ENCODE measurements around the gene LDB3.
A peak's percentile ranks its signal among the peaks of the same experiment; 100 is the strongest.

The LDB3 gene

GRCh38 chr10:86755740-86756510 lies 87.6 kb downstream of the LDB3 start:
- Mint-ChIP-seq H3K27me3 (peaks cover 30% of the 10 kb centered on the region), H3K4me1 (ENCODE audit: low read depth) (peaks cover 42% of the 10 kb centered on the region), H3K27ac (peak overlapping the region; percentile 17), H3K9me3 (no peaks in the 10 kb centered on the region), H3K36me3 (ENCODE audit: low read depth) (no peaks in the 10 kb centered on the region), H3K4me3 (peak overlapping the region; percentile 76)

GRCh38 chr10:86756511-86757112 lies 88.3 kb downstream of the LDB3 start, which contains the start of gene BMPR1A:
Gene BMPR1A (plus strand): TSS chr10:86756619. CDS start chr10:86876019, 119,400 bp downstream.
- Mint-ChIP-seq H3K4me3 (peak within 1 kb of the TSS; percentile 89), H3K27ac (peak within 1 kb of the TSS; percentile 85), H3K9me3 (no peaks in the 10 kb centered on the region), H3K27me3 (peaks cover 37% of the 10 kb centered on the region), H3K36me3 (ENCODE audit: low read depth) (no peaks in the 10 kb centered on the region), H3K4me1 (ENCODE audit: low read depth) (peaks cover 42% of the 10 kb centered on the region)

GRCh38 chr10:86757113-86757972 lies 89.0 kb downstream of the LDB3 start:
- peaks cover 41% of the 10 kb centered on the region for H3K4me1 Mint-ChIP-seq (ENCODE audit: low read depth)
- no peaks in the 10 kb centered on the region for H3K36me3 Mint-ChIP-seq (ENCODE audit: low read depth)
- H3K9me3 Mint-ChIP-seq = no peaks in the 10 kb centered on the region
- peak overlapping the region; percentile 89 for H3K4me3 Mint-ChIP-seq
- H3K27ac Mint-ChIP-seq = peak overlapping the region; percentile 85
- peaks cover 41% of the 10 kb centered on the region for H3K27me3 Mint-ChIP-seq

- H3K9me3 Mint-ChIP-seq = no peaks in the 10 kb centered on the region
- peaks cover 32% of the 10 kb centered on the region for H3K4me1 Mint-ChIP-seq (ENCODE audit: low read depth)
- peaks cover 45% of the 10 kb centered on the region for H3K27me3 Mint-ChIP-seq
- no peaks in the 10 kb centered on the region for H3K36me3 Mint-ChIP-seq (ENCODE audit: low read depth)
- peak overlapping the region; percentile 89 for H3K4me3 Mint-ChIP-seq
- no peak overlapping the region for H3K27ac Mint-ChIP-seq
Measured at GRCh38 chr10:86758189-86759072, 90.1 kb downstream of the LDB3 start.

GRCh38 chr10:86759073-86759672 lies 90.9 kb downstream of the LDB3 start:
- Mint-ChIP-seq H3K4me3 (no peak overlapping the region), H3K27me3 (peaks cover 45% of the 10 kb centered on the region), H3K9me3 (no peaks in the 10 kb centered on the region), H3K4me1 (ENCODE audit: low read depth) (peaks cover 32% of the 10 kb centered on the region), H3K36me3 (ENCODE audit: low read depth) (no peaks in the 10 kb centered on the region), H3K27ac (no peak overlapping the region)

GRCh38 chr10:86763404-86763803 lies 95.1 kb downstream of the LDB3 start:
- Mint-ChIP-seq H3K4me1 (ENCODE audit: low read depth) (peaks cover 12% of the 10 kb centered on the region), H3K27me3 (peaks cover 40% of the 10 kb centered on the region), H3K36me3 (ENCODE audit: low read depth) (no peaks in the 10 kb centered on the region), H3K4me3 (no peak overlapping the region), H3K9me3 (no peaks in the 10 kb centered on the region), H3K27ac (no peak overlapping the region)

- no peaks in the 10 kb centered on the region for H3K9me3 Mint-ChIP-seq
- H3K27ac Mint-ChIP-seq = no peak overlapping the region
- peaks cover 24% of the 10 kb centered on the region for H3K27me3 Mint-ChIP-seq
- H3K4me1 Mint-ChIP-seq (ENCODE audit: low read depth) = no peaks in the 10 kb centered on the region
- H3K4me3 Mint-ChIP-seq = no peak overlapping the region
- no peaks in the 10 kb centered on the region for H3K36me3 Mint-ChIP-seq (ENCODE audit: low read depth)
Measured at GRCh38 chr10:86765548-86765947, 97.2 kb downstream of the LDB3 start.

- Mint-ChIP-seq H3K4me1 (ENCODE audit: low read depth) (no peaks in the 10 kb centered on the region), H3K36me3 (ENCODE audit: low read depth) (no peaks in the 10 kb centered on the region), H3K9me3 (no peaks in the 10 kb centered on the region), H3K27me3 (peaks cover 7% of the 10 kb centered on the region), H3K4me3 (no peak overlapping the region), H3K27ac (no peak overlapping the region)
Measured at GRCh38 chr10:86768412-86769062, 100.2 kb downstream of the LDB3 start.

- Mint-ChIP-seq H3K9me3 (no peaks in the 10 kb centered on the region), H3K27ac (no peak overlapping the region), H3K4me3 (no peak overlapping the region), H3K4me1 (ENCODE audit: low read depth) (no peaks in the 10 kb centered on the region), H3K36me3 (ENCODE audit: low read depth) (no peaks in the 10 kb centered on the region), H3K27me3 (peaks cover 4% of the 10 kb centered on the region)
Measured at GRCh38 chr10:86769991-86770390, 101.7 kb downstream of the LDB3 start.

- no peaks in the 10 kb centered on the region for H3K36me3 Mint-ChIP-seq (ENCODE audit: low read depth)
- peaks cover 3% of the 10 kb centered on the region for H3K27me3 Mint-ChIP-seq
- no peaks in the 10 kb centered on the region for H3K9me3 Mint-ChIP-seq
- no peaks in the 10 kb centered on the region for H3K4me1 Mint-ChIP-seq (ENCODE audit: low read depth)
- H3K4me3 Mint-ChIP-seq = no peak overlapping the region
- no peak overlapping the region for H3K27ac Mint-ChIP-seq
Measured at GRCh38 chr10:86770412-86770960, 102.2 kb downstream of the LDB3 start.

- Mint-ChIP-seq H3K4me1 (ENCODE audit: low read depth) (no peaks in the 10 kb centered on the region), H3K36me3 (ENCODE audit: low read depth) (no peaks in the 10 kb centered on the region), H3K4me3 (no peak overlapping the region), H3K27ac (no peak overlapping the region), H3K27me3 (no peaks in the 10 kb centered on the region), H3K9me3 (no peaks in the 10 kb centered on the region)
Measured at GRCh38 chr10:86773498-86773897, 105.2 kb downstream of the LDB3 start.

- H3K9me3 Mint-ChIP-seq = no peaks in the 10 kb centered on the region
- no peak overlapping the region for H3K4me3 Mint-ChIP-seq
- no peaks in the 10 kb centered on the region for H3K36me3 Mint-ChIP-seq (ENCODE audit: low read depth)
- no peak overlapping the region for H3K27ac Mint-ChIP-seq
- H3K4me1 Mint-ChIP-seq (ENCODE audit: low read depth) = no peaks in the 10 kb centered on the region
- H3K27me3 Mint-ChIP-seq = no peaks in the 10 kb centered on the region
Measured at GRCh38 chr10:86775056-86775869, 107.0 kb downstream of the LDB3 start.

GRCh38 chr10:86775870-86776180 lies 107.5 kb downstream of the LDB3 start:
- no peaks in the 10 kb centered on the region for H3K9me3 Mint-ChIP-seq
- H3K4me3 Mint-ChIP-seq = no peak overlapping the region
- H3K4me1 Mint-ChIP-seq (ENCODE audit: low read depth) = no peaks in the 10 kb centered on the region
- H3K27me3 Mint-ChIP-seq = no peaks in the 10 kb centered on the region
- H3K27ac Mint-ChIP-seq = no peak overlapping the region
- no peaks in the 10 kb centered on the region for H3K36me3 Mint-ChIP-seq (ENCODE audit: low read depth)

Data from stimulated activated naive CD8-positive, alpha-beta T cell treated with anti-CD3 and anti-CD28 coated beads, Interleukin-15, Interleukin-2, amounts not matched to agents 100 ng/mL and 50 ng/mL, for 24 hours (primary cell).